SK-N-SH (cell line): ENCODE data around the gene INKA1.

Experiments used
- EP300 ChIP-seq, 2 experiments: IDR thresholded peaks; 2 replicates each; pipeline versions ENCODE4 v1.4.0 to v1.6.1; 2012; ENCODE audit warnings: borderline replicate concordance in 1 of 2, low read depth in 1 of 2, low read length in 1 of 2
- EZH2phosphoT487 ChIP-seq: fragments of 200-600 bp; sonication (generic); IDR thresholded peaks from 2 replicates; pipeline ENCODE4 v1.6.1; 2017; ENCODE audit warnings: low read depth, mixed run types, mild to moderate bottlenecking, antibody characterized with exemption, moderate library complexity, borderline replicate concordance
- GABPA ChIP-seq: IDR thresholded peaks from 2 replicates; pipeline ENCODE4 v1.4.0; 2012; ENCODE audit warnings: low read depth, mild to moderate bottlenecking
- JUND ChIP-seq: IDR thresholded peaks from 2 replicates; pipeline ENCODE4 v1.4.0; 2012
- POLR2AphosphoS5 ChIP-seq: IDR thresholded peaks from 2 replicates; pipeline ENCODE4 v1.6.1; 2012; ENCODE audit warnings: low read depth, low read length
- TF ChIP-seq, protein P1 (sequence below): fragments of 200-600 bp; sonication (generic); IDR thresholded peaks from 2 replicates; pipeline ENCODE4 v1.6.1; 2017; ENCODE audit warnings: antibody characterized with exemption, mild to moderate bottlenecking, moderate library complexity

DNA sequence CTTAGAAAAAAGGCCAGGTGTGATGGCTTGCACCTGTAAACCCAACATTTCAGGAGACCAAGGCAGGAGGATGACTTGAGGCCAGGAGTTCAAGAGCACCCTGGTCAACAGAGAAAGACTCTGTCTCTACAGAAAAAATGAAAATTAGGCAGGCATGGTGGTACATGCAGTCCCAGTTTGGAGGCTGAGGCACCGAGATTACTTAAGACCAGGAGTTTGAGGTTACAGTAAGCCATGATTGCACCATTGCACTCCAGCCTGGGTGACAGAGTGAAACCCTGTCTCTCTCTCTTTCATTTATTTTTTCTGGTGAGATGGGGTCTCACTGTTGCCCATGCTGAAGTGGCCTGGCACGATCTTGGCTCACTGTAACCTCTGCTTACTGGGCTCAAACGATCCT, 41.4 kb upstream of the INKA1 start:
- TF ChIP-seq, protein P1, sequence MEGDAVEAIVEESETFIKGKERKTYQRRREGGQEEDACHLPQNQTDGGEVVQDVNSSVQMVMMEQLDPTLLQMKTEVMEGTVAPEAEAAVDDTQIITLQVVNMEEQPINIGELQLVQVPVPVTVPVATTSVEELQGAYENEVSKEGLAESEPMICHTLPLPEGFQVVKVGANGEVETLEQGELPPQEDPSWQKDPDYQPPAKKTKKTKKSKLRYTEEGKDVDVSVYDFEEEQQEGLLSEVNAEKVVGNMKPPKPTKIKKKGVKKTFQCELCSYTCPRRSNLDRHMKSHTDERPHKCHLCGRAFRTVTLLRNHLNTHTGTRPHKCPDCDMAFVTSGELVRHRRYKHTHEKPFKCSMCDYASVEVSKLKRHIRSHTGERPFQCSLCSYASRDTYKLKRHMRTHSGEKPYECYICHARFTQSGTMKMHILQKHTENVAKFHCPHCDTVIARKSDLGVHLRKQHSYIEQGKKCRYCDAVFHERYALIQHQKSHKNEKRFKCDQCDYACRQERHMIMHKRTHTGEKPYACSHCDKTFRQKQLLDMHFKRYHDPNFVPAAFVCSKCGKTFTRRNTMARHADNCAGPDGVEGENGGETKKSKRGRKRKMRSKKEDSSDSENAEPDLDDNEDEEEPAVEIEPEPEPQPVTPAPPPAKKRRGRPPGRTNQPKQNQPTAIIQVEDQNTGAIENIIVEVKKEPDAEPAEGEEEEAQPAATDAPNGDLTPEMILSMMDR = no peak
- TF ChIP-seq JUND (no peak), EZH2phosphoT487 (no peak), POLR2AphosphoS5 (no peak), EP300 (IDR thresholded peaks at IDR 0.05; ENCODE audit: borderline replicate concordance in 1 of 2, low read depth in 1 of 2, low read length in 1 of 2) (no peak), GABPA (no peak)
